Measurements from ENCODE around the gene TMEM255B. TPM values are rescaled to one million over a fixed set of nuclear protein-coding genes. Genes with fewer than 3 reads are reported as not detected.
"Not testable (repeated sequence)": the region's sequence is repeated elsewhere in the genome, so short reads cannot be mapped to it uniquely, and the experiment has no call there.

Gene TMEM255B
- total RNA-seq, 1 donor from 2014 or later: 19.1 TPM

GRCh38 chr13:113748101-113748861 is 10.7 kb upstream of the TMEM255B start:
- no peak for DNase-seq (ENCODE audit: low read depth, low spot score)

- DNase-seq (ENCODE audit: low read depth, low spot score): no peak
These were observed 10.1 kb upstream of the TMEM255B start for GRCh38 chr13:113748862-113749451.

- DNase-seq (ENCODE audit: low read depth, low spot score): no peak
These were observed 9.5 kb upstream of the TMEM255B start for GRCh38 chr13:113749507-113749906.

GRCh38 chr13:113749967-113750366 is 9.1 kb upstream of the TMEM255B start:
- DNase-seq (ENCODE audit: low read depth, low spot score): no peak

GRCh38 chr13:113750554-113751399 is 8.2 kb upstream of the TMEM255B start:
- no peak for DNase-seq (ENCODE audit: low read depth, low spot score)

- DNase-seq (ENCODE audit: low read depth, low spot score): no peak
These were observed 7.5 kb upstream of the TMEM255B start for GRCh38 chr13:113751491-113751890.

GRCh38 chr13:113752211-113752986 is 6.6 kb upstream of the TMEM255B start:
- not testable (repeated sequence) for DNase-seq (ENCODE audit: low read depth, low spot score)

- DNase-seq (ENCODE audit: low read depth, low spot score): no peak
These were observed 5.9 kb upstream of the TMEM255B start for GRCh38 chr13:113753171-113753570.

- DNase-seq (ENCODE audit: low read depth, low spot score): no peak
These were observed 4.8 kb upstream of the TMEM255B start for GRCh38 chr13:113754242-113754641.

- DNase-seq (ENCODE audit: low read depth, low spot score): no peak
These were observed 4.3 kb upstream of the TMEM255B start for GRCh38 chr13:113754691-113755090.

GRCh38 chr13:113756441-113757097 is 2.5 kb upstream of the TMEM255B start:
- no peak for DNase-seq (ENCODE audit: low read depth, low spot score)

GRCh38 chr13:113759525-113760137 is 605 bp downstream of the TMEM255B start:
- DNase-seq (ENCODE audit: low read depth, low spot score): peak; percentile 53

GRCh38 chr13:113761136-113761535 is 2.1 kb downstream of the TMEM255B start:
- DNase-seq (ENCODE audit: low read depth, low spot score): no peak

- DNase-seq (ENCODE audit: low read depth, low spot score): no peak
These were observed 3.0 kb downstream of the TMEM255B start for GRCh38 chr13:113762075-113762474.

GRCh38 chr13:113762538-113762937 is 3.5 kb downstream of the TMEM255B start:
- DNase-seq (ENCODE audit: low read depth, low spot score): no peak

GRCh38 chr13:113763254-113763653 is 4.2 kb downstream of the TMEM255B start:
- DNase-seq (ENCODE audit: low read depth, low spot score): no peak

GRCh38 chr13:113763961-113764792 is 5.2 kb downstream of the TMEM255B start:
- DNase-seq (ENCODE audit: low read depth, low spot score): no peak

GRCh38 chr13:113764793-113765563 is 6.0 kb downstream of the TMEM255B start:
- DNase-seq (ENCODE audit: low read depth, low spot score): no peak

- DNase-seq (ENCODE audit: low read depth, low spot score): no peak
These were observed 6.5 kb downstream of the TMEM255B start for GRCh38 chr13:113765564-113765910.
